GM18909 (cell line): Measurements from ENCODE around the gene DNLZ.

Experiments
- ATAC-seq: cut with Tn5 transposase; IDR thresholded peaks from one replicate; pipeline ENCODE4 v1.9.1; 2021; ENCODE audit warnings: mild to moderate bottlenecking; ENCODE audit not compliant: unreplicated experiment, poor library complexity

Gene DNLZ

DNA sequence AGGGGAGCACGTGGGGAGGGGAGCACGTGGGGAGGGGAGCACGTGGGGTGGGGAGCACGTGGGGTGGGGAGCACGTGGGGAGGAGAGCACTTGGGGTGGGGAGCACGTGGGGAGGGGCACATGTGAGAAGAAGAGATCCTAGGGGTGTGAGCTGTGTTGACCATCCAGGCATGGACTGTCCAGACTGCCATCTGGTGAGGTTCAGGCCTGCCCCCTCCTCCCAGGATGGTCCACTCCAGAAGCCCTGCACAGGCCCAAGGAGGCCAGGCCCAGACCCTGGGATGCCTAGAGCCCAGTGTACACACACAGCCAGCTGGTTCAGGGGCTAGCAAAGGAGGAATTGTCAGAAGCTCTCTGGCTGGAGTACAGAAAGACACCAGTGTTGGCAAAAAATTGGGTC, 34.1 kb upstream of the DNLZ start:
- ATAC-seq: no peak

- ATAC-seq: no peak
Observed at GRCh38 chr9:136396219-136396515, 32.6 kb upstream of the DNLZ start.

DNA sequence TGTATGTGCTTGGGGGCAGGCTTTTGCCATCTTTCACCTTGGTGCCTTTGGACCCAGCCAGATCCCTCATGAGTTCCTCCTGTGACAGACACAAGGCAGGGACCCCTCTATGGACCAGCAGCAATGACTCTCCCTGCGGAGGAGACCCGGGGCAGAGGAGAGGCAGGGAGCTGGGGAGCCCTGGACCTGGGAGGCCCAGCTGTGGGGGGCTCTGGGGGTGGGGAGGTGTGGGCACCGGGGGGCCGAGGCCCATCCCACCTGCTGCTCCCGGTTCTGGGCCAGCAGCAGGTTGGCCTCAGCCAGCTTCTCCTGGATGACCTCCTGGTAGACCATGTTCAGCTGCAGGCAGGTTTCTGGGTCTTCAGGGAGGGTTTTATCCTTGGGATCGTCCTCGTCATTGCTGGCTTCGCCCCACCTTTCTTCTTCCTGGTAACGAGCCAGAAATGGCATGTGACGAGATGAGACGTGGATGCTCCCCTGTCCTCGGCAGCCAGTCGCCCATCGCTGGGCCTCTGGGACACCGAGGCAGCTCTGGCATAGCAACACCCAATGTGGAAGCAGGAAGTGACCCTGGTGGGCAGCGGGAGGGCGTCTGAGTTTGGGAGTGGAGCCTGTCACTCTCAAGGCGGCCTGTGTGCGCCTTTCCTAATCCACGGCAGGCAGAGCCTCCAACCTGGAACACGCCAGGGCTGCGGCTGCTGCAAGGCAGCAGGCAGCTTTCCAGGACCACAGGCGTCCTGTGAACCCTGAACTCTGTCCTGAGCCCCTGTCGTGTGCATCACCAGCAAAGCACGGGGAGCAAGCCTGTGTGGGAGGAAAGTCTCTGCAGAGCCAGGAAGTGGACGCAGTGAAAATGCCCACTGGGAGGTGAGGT, 32.0 kb upstream of the DNLZ start:
- ATAC-seq: no peak

DNA sequence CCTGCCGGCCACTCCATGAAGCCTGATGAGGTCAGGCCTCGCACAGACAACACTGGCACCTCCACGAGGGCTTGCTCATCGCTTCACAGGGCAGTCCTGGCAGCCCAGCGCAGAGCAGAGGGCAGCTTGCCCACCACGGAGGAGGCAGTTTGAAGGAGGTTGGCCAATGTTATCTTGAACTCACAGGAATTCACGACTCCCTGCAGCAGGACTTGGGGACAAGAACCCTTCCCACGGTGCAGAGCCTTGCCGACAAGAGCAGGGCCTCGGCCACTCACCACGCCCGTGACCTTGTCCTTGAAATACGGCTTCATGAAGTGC, 31.4 kb upstream of the DNLZ start:
- no peak for ATAC-seq

DNA sequence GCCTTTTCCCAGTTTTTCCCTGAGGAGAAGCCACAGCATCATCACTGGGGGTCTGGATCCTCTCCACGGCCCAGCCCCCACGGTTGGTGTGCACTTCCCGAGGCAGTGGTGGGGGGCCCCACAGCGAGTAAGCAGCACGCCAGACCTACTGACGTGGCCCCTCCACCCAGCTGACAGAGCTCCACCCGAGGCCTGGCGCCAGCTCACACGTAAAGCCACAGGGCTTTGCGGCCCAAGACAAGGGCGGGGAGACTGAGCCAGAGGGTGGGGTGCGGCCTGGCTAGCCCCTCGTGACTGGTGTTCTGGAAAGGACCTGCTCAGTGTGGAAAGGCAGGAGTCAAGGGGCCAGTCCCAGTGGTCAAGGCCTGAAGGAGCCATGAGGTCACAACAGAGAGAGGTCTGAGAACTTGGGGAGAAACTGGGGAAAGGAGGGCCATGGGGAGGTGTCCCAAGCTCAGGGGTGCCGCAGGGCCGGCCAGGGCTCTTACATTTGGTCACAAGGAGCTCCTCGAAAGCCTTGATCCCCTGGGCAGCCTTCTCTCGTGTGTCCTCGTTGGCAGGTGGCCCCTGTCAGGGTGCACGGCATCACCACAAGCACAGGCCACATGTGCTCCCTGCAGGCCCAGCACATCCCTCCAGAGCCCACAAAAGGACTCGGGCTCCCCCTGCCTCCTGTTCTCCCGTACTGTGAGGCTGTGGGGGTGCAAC, 30.9 kb upstream of the DNLZ start:
- ATAC-seq: no peak

DNA sequence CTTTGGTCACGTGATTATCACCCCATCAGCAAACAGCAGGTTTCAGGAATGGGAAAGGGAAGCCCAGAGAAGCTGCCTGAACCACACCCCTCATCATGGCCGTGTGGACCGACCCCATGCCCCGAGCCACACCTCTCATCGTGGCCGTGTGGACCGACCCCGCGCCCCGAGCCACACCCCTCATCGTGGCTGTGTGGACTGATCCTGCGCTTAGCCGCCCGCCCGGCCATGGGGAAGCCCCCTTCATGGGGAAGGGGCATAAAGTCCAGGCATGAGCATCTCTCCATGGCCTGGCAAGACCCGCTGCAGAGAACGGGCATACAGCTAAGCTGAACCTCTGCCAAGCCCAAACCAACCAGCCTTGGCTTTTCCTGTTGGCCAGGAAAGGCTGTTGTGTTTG, 30.0 kb upstream of the DNLZ start:
- ATAC-seq: no peak

DNA sequence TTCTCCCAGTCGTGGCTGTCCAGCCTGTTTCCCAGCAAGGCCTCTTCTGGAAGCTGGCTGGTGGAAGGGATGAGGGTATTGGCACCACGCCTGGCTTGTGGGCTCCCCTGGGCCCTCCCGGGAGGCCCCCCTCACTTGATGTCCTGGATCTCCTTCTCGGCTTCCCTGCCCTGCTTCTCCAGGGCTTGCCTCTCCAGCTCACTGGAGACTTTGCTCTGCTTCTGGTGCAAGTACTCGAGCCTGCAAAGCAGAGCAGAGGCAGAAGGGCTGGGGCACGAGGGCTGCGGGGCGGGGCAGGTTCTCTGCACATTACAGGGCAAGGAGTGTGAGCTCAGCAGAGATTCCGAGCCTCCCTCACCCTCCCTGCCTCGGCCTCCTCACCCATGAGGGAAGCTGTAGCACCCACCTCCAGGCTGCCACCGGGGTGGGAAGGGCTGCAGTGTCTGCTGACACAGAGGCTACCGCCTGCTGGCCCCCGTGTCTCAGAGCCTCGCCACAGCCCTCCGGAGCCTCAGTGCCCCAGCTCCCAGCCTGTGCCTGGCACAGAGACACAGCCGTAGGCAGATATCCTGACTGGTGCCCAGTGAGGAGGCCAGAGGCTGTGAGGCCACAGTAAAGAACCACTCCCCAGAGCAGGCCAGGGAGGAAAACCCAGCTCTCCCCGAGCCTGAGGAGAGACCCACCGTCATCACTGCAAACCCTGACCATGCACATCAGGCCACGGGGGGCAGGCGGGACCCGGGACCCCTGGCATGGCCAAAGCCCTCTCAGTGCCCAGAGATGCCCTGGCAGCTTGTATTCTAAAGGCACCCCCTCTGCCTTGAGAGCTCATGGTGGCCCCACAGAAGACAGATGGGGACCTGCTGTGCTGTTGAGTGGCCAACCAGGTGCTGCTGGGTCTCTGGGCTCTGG, 29.2 kb upstream of the DNLZ start:
- ATAC-seq: no peak

DNA sequence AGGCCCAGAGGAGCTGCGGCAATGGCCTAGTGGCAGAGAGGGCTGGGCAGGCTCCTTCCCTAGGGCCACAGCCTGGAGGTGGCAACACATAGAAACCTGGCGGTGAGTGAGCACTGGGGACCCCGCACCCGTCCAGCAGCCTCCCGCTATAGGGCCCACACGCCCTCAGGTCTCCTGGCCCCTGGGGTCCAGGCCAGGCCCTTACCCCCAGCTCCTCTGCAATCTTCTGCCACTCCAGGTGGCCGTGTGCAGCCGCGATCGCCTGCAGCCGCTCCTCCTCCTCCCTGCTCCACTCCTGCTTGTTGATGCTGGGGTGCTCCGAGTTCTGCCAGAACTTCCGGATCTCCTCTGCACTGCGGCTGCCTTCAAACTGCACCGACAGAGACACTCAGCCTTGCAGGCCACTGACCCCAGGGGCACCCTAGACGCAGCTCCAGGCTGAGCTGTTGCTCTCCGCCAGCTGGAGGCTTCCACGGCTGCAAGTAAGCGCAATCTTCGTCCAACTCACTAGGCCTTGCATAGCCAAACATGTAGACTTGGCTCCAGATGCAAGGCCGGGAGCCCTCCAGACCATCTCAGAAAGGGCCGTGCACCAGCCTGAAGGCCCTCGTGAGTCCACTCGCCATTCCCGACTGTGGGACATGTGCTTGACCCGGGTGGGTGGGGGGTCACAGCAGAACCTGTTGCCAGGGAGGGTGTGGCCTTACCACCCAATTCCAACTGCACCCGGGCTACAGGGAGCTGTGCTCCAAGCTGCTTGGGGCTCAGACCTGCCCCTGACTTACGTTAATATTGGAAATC, 28.4 kb upstream of the DNLZ start:
- ATAC-seq: no peak

DNA sequence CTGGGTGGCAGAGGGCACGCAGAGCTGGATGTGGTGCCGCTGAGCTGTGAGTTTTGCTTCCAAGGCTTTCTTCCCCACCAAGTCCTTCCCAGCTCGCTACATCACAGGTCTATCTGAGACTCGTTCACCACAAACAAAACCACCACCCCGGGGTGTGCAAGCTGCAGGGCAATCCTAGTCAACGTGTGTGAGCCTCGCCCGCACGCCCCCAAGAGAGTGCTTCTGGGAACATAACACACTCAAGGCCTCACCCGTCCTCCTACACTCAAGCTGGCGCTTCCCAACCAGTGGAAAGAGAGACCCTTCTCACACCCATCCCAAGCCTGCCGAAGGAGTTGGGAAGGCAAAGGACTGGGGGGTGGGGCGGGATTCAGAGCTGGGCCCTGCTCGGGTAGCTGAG, 25.9 kb upstream of the DNLZ start:
- ATAC-seq: no peak

- ATAC-seq: no peak
Observed at GRCh38 chr9:136387217-136387616, 23.7 kb upstream of the DNLZ start.

DNA sequence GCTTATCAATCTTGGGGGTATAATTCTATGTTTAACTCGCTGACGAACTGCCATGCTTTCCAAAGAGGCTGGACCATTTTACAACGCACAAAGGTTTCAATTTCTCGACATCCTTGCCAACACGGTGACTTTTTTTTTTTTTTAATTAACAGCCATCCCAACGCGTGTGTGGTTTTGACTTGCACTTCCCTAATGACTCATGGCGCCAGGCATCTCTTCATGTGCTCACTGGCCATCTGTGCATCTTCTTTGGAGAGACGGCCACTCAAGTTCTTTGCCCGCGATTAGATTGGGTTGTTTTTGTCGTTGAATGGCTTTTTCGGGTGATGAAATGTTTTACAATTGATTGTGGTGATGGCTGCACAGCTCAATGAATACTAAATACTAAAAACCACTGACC, 22.5 kb upstream of the DNLZ start:
- no peak for ATAC-seq

GRCh38 chr9:136385015-136385414, 21.5 kb upstream of the DNLZ start:
- ATAC-seq: no peak

- ATAC-seq: no peak
Observed at GRCh38 chr9:136383436-136383835, 19.9 kb upstream of the DNLZ start.

GRCh38 chr9:136381966-136382513, 18.5 kb upstream of the DNLZ start:
- ATAC-seq: no peak

DNA sequence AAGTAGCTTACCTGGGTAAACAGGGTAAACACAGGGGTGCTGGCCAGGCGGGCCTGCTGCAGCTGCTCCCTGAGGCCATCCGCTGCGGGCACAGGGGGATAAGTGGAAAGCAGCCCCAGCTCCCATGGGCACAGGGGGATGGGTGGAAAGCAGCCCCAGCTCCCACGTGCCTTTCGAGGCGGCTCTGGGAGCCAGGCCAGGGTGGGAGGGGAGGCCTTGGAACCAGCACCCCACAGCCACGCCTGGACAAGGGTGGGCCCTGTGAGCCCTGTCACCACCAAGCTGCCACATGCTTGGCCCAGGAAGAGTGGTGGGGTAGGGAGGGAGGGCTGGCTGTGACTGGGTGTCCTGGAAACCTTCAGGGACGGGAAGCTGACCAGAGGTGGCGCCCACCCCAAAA, 17.8 kb upstream of the DNLZ start:
- ATAC-seq: no peak

DNA sequence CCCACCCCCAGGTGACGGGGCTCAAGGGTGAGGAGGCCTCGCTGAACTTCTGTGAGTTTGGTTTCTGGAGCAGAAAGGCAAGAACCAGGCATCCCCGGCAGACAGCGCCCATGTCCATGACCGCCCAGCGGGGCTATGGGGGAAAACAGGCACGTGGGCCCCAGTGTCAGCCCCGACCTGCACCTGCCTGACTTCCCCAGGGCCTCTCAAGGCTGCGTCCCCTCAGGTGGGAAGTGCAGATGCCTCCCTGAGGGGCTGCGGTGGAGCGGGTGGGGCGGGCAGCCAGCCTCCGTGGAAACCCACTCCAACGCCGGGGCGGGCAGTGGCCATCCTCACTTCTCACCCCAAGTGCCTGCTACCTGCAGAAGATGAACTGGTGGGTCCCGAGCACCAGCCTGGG, 16.8 kb upstream of the DNLZ start:
- ATAC-seq: no peak

GRCh38 chr9:136379891-136380290, 16.3 kb upstream of the DNLZ start:
- ATAC-seq: no peak

- no peak for ATAC-seq
Observed at GRCh38 chr9:136379401-136379800, 15.9 kb upstream of the DNLZ start.

DNA sequence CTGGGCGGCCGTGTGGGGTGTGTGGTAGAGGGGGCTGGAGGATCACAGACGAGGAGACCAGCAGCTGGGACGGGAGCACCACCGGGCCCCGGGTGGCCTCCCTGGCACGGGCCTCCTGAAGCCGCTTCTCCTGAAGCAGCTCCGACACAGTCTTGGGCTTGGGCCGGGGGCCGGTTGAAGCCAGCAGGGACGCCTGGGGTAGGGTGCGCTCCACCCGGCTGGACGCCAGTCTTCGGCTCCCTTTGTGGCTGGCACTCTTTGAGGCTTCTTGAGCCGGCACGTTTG, 15.4 kb upstream of the DNLZ start:
- ATAC-seq: no peak
